T47D (cell line): ENCODE measurements around the gene GRIP1.
A peak's percentile ranks its signal among the peaks of the same experiment; 100 is the strongest.
"Not testable (repeated sequence)": the region's sequence is repeated elsewhere in the genome, so short reads cannot be mapped to it uniquely, and the experiment has no call there.

Experiments
- DNase-seq, 2 experiments: peaks; one replicate each; pipeline versions ENCODE4 v3.0.0 to v3.0.0-alpha.2; 2011 to 2012; ENCODE audit warnings: low read depth in 1 of 2, low spot score in 1 of 2
- JUND ChIP-seq: IDR thresholded peaks from 2 replicates; pipeline ENCODE4 v1.6.1; 2012; ENCODE audit warnings: low read depth
- in situ Hi-C: cut with HindIII; loops from 2 replicates; pipeline ENCODE4 v1.10.0; 2016; ENCODE audit warnings: low sequenced_read_pairs, low pct_unique_long_range_greater_than_20kb

Gene GRIP1

DNA sequence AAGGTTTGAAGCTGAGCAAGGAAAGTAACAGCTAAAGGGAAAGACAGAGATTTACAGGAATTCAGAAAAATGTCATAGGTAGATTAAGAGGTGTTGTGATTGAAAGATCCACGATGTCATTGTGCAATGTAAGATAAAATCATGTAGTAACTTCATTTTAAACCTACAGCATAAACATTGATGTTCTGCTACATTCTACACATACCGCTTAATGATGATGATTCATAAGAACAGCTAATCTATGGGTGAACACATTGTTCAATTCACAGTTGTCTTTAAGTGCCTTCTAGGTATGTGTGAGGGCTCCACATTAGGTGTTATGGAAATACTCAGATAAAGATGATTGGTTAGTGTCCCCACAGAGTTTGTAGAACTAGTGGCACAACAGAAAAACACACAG, 170.9 kb downstream of the GRIP1 start:
- no peak for TF ChIP-seq JUND
- DNase-seq: no peak

GRCh38 chr12:66503746-66504145, 175.1 kb downstream of the GRIP1 start:
- in situ Hi-C loops: no loop called here
- no peak for TF ChIP-seq JUND
- no peak for DNase-seq

More for the DNA sequence above, 170.9 kb downstream of the GRIP1 start:
- in situ Hi-C loops: no loop called here

GRCh38 chr12:66502911-66503310, 176.0 kb downstream of the GRIP1 start:
- TF ChIP-seq JUND: no peak
- in situ Hi-C loops: no loop called here
- no peak for DNase-seq

DNA sequence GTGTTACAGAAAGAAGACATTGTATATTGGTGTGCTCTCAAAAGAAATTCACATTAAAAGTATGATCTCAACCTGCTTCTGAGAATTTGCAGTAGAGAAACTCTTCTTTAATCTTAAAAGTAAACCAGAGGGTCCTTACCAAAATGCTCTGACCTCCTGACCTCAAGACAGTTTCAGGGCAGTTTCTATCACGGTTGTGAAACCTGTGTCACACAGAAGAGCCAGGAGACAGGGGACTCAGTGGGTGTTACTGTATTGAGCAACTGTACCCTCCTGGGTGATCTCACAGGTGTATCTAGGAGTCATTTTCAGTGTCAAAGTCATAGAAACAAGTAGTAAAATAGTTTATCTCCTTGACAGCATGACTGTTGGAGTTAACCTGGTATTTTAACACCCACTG, 178.0 kb downstream of the GRIP1 start:
- in situ Hi-C loops: no loop called here
- no peak for DNase-seq
- no peak for TF ChIP-seq JUND

DNA sequence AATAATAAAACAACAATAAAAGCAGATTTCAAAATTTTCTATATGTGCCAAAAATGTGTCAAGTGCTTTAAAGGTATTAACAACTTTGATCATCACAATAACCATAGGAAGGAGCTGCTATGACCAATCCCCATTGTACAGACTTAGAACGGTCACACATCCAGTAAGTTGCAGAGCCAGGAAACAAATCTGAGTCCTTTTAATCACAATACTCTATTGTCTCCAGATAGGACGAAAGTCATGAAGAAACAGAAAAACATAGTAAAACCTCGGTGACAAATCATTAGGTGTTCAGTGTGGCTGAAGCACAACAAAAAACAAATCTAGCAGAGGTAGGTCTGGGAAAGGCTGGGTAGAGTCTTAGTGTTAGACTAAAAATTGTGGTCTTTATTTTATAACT, 178.8 kb downstream of the GRIP1 start:
- no peak for TF ChIP-seq JUND
- DNase-seq: no peak
- in situ Hi-C loops: no loop called here

- in situ Hi-C loops: no loop called here
Observed at GRCh38 chr12:66499000-66499399, 179.9 kb downstream of the GRIP1 start.

GRCh38 chr12:66498059-66498458, 180.8 kb downstream of the GRIP1 start:
- DNase-seq, in situ Hi-C loops: not testable (repeated sequence)

More at GRCh38 chr12:66499000-66499399, 179.9 kb downstream of the GRIP1 start:
- no peak for TF ChIP-seq JUND
- DNase-seq: no peak

DNA sequence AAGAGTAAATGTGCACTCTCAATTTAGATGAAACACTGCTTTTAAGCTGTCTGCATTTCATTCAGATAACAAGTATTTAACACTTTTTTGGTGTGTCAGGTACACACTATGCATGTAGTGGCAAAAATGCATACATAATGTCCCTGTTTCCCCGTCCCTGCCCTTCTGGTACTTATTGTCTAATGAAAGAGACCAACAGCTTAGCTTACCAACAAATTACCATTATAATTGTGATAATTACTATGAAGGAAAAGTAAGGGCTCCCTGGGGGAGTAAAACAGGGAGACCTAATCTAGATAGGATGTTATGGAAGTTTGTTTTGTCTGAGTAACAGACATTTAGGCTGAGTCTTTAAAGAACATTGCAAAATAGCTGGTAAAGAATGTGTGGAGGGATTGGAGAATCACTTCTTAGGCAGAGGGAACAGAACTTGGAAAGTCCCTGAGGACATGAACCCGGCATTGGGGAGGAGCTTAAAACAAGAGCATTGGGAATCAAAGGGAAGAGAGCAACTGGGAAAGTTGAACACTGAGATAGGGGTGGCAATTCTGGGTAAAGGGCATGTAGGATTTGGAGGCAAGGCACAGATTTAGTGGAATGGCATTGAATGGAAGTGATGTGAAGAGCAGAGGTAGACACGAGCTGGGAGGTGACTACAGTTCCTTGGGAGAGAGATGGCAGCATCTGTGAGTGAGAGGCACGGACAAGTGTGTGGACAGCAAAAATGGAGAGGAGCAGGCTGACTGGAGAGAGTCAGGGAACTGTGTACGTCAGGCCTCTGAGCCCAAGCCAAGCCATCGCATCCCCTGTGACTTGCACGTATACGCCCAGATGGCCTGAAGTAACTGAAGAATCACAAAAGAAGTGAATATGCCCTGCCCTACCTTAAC, 181.6 kb downstream of the GRIP1 start:
- in situ Hi-C loops: no loop called here
- TF ChIP-seq JUND: no peak
- DNase-seq: no peak

GRCh38 chr12:66496595-66496994, 182.3 kb downstream of the GRIP1 start:
- no peak for DNase-seq
- in situ Hi-C loops: no loop called here
- no peak for TF ChIP-seq JUND

GRCh38 chr12:66495709-66496108, 183.2 kb downstream of the GRIP1 start:
- TF ChIP-seq JUND: no peak
- in situ Hi-C loops: no loop called here
- peak in 1 of 2 experiments; percentile 24 for DNase-seq

DNA sequence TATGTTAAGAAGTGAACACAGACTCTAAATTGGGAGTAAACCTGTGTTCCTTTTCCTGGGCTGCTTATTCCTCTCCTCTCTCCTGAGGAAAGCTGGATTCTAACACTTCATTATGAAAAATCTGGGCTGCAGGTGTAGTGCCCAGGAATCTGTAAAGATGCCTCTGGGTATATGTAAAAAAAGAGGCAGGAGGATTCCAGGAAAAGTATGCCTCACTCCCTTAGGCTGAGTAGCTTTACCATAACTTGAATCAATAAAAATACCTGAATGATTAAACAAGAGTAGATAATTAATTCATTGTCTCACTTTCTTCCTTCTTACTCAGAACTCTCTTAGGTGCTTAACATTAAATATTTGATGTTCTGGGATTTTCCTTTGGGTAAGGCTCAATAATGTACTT, 185.1 kb downstream of the GRIP1 start:
- peak; percentile 18 to 19 for DNase-seq
- in situ Hi-C loops: no loop called here
- TF ChIP-seq JUND: no peak

GRCh38 chr12:66491853-66492252, 187.0 kb downstream of the GRIP1 start:
- TF ChIP-seq JUND: no peak
- DNase-seq: no peak
- in situ Hi-C loops: no loop called here

DNA sequence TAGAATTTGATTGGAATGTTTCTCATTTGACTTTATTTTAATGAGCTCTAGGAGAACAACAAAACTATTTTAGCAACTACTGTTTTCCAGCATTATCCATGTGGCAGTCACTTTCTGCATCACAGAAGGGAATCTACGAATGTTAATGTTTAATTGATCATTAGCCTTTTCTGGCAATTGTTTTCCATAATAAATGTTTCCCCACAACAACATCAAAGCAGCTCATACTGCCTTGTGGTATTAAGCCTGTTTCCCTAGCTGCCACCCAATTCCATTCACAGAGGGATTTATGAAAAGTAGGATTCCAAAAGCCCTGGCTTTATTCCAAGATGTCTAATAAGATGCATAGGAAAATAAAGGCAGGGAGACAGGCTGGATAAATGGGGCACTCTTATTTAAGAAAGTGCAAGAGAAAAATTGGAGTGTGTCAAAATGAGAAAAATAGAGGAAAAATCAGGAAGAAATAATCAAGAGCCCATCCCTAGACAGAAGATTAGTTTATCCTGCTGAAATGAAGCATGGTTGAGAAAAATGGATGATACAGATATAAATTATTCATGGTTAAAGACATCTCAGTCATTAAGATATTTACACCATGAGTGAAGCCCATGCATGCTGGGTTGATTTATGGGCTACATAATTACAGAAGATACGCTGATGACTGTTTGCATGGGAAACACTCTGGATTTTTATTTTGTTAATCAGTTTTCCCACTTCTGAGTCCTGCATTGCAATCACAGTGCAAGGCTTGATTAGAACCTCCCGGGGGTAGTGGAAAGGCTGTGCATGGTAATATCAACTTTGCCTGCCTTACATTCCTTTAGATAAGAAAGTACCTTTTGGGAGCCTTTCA, 196.3 kb downstream of the GRIP1 start:
- DNase-seq: no peak
- in situ Hi-C loops: no loop called here
- no peak for TF ChIP-seq JUND
